ENCODE data around the gene ZNF804B.

- TF ChIP-seq CTCF (IDR thresholded peaks at IDR 0.05; ENCODE audit: low read depth, low read length) (no peak), EZH2phosphoT487 (IDR thresholded peaks at IDR 0.05; ENCODE audit: low read depth) (no peak)
Observed at GRCh38 chr7:88910516-88910915, 151.0 kb downstream of the ZNF804B start.

All from OCI-LY3 (cell line).